HG03196 (cell line): Measurements from ENCODE around the gene TMPRSS13.

Experiments used
- ATAC-seq: cut with Tn5 transposase; IDR thresholded peaks from one replicate; pipeline ENCODE4 v1.9.1; 2021; ENCODE audit not compliant: unreplicated experiment

The TMPRSS13 gene

GRCh38 chr11:117914398-117914761 lies 14.8 kb downstream of the TMPRSS13 start:
- ATAC-seq, result no peak

- ATAC-seq, result no peak
These were observed 15.3 kb downstream of the TMPRSS13 start for GRCh38 chr11:117913736-117914397.

- no peak for ATAC-seq
These were observed 16.7 kb downstream of the TMPRSS13 start for GRCh38 chr11:117912497-117912896.

- ATAC-seq, result no peak
These were observed 17.5 kb downstream of the TMPRSS13 start for GRCh38 chr11:117911694-117912093.

- no peak for ATAC-seq
These were observed 18.1 kb downstream of the TMPRSS13 start for GRCh38 chr11:117910941-117911655.

GRCh38 chr11:117910525-117910924 lies 18.7 kb downstream of the TMPRSS13 start:
- no peak for ATAC-seq

GRCh38 chr11:117909611-117910382 lies 19.4 kb downstream of the TMPRSS13 start:
- no peak for ATAC-seq

- no peak for ATAC-seq
These were observed 20.1 kb downstream of the TMPRSS13 start for GRCh38 chr11:117908959-117909610.

- no peak for ATAC-seq
These were observed 20.9 kb downstream of the TMPRSS13 start for GRCh38 chr11:117908109-117908895.

GRCh38 chr11:117907276-117908108 lies 21.7 kb downstream of the TMPRSS13 start:
- ATAC-seq, result no peak

GRCh38 chr11:117906710-117907109 lies 22.5 kb downstream of the TMPRSS13 start:
- no peak for ATAC-seq

GRCh38 chr11:117906126-117906525 lies 23.1 kb downstream of the TMPRSS13 start:
- no peak for ATAC-seq

- no peak for ATAC-seq
These were observed 23.7 kb downstream of the TMPRSS13 start for GRCh38 chr11:117905524-117905923.

GRCh38 chr11:117903505-117904382 lies 25.5 kb downstream of the TMPRSS13 start:
- no peak for ATAC-seq

- no peak for ATAC-seq
These were observed 27.0 kb downstream of the TMPRSS13 start for GRCh38 chr11:117902001-117902845.

- ATAC-seq, result no peak
These were observed 27.6 kb downstream of the TMPRSS13 start for GRCh38 chr11:117901601-117902000.

- ATAC-seq, result no peak
These were observed 28.3 kb downstream of the TMPRSS13 start for GRCh38 chr11:117900720-117901440.
